GM20000 (cell line): ENCODE measurements around the gene SLC9B2.
A peak's percentile ranks its signal among the peaks of the same experiment; 100 is the strongest.

Experiments used
- DNase-seq: peaks from one replicate; pipeline ENCODE4 v3.0.0; 2012; ENCODE audit warnings: low spot score
- CTCF ChIP-seq: IDR thresholded peaks from 2 replicates; pipeline ENCODE4 v1.5.1; 2012; ENCODE audit warnings: mild to moderate bottlenecking, control low read depth; ENCODE audit errors: extremely low read depth, missing control alignments

SLC9B2 gene

GRCh38 chr4:103075894-103076746, 441 bp downstream of the SLC9B2 start:
- no peak for TF ChIP-seq CTCF
- DNase-seq: peak; percentile 71

- TF ChIP-seq CTCF: no peak
- no peak for DNase-seq
These were observed 1.1 kb downstream of the SLC9B2 start for GRCh38 chr4:103075435-103075893.

GRCh38 chr4:103074744-103075434, 1.7 kb downstream of the SLC9B2 start:
- TF ChIP-seq CTCF: no peak
- DNase-seq: peak; percentile 44

GRCh38 chr4:103073792-103074438, 2.6 kb downstream of the SLC9B2 start:
- TF ChIP-seq CTCF: no peak
- no peak for DNase-seq

GRCh38 chr4:103067841-103068547, 8.6 kb downstream of the SLC9B2 start:
- TF ChIP-seq CTCF: no peak
- DNase-seq: no peak

GRCh38 chr4:103060453-103061148, 16.0 kb downstream of the SLC9B2 start:
- no peak for DNase-seq
- TF ChIP-seq CTCF: no peak
